Activated CD4-positive, alpha-beta T cell treated with anti-CD3 and anti-CD28 coated beads, Interleukin-2, Interleukin-4, amounts not matched to agents 100 ng/mL and 50 ng/mL, durations not matched to agents 16 hours and 8 hours (primary cell): ENCODE data around the gene B4GALT2.

Experiments used
- DNase-seq: peaks from one replicate; pipeline ENCODE4 v3.0.0-alpha.2; 2020; ENCODE audit warnings: low spot score

The B4GALT2 gene

DNA sequence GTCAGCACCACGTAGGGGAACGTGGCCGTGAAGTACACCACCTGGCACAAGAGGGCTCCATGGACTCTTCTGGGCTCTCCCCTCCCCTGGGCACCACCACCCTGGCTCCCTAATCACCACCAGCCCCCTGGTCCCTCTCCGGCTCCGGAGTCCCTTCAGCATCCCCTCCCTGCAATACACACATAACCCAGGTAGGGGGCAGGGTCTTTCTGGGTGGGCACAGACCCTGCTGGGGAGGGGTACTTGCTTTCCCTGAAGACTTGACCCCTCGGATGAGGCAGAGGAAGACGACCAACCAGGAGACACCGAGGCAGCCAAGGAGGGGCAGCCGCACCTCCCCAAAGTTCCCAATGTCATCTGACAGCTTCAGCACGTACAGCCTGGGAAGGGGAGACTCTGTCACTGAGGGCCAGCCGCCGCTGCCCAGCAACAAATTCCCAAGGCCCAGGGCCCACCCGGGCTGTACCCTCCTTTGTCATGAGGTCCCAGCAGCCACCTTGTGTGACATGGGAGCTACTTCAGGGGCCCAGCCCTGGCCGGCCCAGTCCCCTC lies 23.7 kb downstream of the B4GALT2 start:
- DNase-seq = no peak

DNA sequence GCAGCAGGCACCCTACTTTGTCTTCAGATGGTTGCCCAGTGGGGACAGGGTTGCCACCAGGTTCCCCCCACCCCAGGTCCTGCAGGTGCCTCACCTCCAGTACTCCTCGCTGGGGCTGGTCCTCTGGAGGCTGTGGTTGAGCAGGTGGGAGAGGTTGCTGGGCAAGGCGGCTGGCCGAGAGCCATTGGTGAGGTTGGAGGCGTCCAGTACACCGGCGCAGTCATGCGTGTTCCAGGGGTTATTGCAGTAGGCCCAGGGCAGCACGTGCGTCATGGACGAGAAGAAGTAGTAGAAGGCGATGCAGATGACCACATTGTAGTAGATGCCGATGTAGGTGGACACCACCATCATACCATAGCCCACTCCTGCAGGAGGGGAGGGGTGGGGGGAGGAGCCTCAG lies 29.2 kb downstream of the B4GALT2 start:
- DNase-seq = no peak

DNA sequence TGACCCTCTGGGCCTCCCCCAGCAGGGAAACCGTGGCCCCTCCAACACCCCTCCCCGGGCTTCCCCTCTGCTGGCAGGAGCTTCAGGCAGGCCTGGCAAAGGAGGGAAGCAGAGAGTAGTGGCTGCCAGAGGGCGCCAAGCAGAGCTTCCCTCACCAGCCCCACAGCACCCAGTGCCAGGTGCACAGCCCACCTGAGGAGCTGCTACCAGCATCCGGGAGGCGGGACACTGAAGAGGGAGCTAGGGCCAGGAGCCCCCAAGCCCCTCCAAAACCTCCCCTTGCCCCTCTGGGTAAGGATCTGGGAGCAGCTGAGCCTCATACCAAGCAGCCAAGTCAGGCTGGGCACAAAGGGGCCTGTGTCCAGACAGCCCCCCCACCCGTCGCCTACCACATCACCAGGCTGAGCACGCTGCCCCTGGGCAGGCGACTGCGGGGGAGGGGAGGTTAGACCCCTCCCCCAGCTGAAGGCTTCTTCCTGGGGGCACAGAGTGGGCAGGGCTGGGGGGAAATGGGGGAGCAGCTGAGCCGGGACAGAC lies 32.0 kb downstream of the B4GALT2 start:
- no peak for DNase-seq

DNA sequence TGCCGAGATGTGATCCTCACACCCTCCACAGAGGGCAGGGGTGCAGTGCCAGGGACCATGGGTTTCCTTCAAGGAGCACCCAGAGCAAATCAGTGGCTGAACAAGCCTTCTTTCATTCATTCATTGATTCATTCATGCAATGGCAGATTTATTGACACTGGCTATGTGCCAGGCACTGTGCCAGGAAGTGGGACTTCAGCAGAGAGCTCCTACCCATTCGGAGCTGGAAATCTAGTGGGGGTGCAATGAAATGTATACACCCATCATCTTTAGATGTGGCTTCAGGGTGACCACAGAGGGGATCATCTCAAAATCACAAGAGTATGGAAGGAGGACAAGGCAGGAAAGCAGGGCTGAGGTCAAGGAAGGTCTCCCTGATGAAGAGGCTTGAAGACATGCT lies 33.4 kb downstream of the B4GALT2 start:
- DNase-seq = no peak

GRCh38 chr1:44012941-44013609 lies 34.1 kb downstream of the B4GALT2 start:
- no peak for DNase-seq

DNA sequence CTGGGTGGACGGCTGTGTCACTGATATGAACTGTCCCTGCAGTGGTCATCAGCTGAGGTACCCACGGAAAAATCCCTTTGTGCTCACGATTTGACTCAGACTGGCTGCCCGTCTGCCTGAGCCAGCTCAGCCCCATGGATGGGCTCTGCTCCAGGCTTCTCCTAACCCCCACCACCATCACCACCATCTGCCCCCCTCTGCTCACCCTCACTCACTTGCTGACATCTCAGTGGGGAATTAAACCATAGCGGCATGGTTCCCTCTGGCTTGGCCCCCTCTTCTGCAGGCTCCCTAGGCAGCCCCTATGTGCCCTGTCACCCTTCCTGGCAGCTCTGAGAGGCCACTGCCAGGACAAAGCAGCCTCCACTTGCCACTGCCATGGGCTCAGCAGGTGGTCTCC lies 34.9 kb downstream of the B4GALT2 start:
- no peak for DNase-seq

GRCh38 chr1:44014365-44015104 lies 35.5 kb downstream of the B4GALT2 start:
- no peak for DNase-seq

GRCh38 chr1:44015206-44015605 lies 36.2 kb downstream of the B4GALT2 start:
- DNase-seq = no peak

DNA sequence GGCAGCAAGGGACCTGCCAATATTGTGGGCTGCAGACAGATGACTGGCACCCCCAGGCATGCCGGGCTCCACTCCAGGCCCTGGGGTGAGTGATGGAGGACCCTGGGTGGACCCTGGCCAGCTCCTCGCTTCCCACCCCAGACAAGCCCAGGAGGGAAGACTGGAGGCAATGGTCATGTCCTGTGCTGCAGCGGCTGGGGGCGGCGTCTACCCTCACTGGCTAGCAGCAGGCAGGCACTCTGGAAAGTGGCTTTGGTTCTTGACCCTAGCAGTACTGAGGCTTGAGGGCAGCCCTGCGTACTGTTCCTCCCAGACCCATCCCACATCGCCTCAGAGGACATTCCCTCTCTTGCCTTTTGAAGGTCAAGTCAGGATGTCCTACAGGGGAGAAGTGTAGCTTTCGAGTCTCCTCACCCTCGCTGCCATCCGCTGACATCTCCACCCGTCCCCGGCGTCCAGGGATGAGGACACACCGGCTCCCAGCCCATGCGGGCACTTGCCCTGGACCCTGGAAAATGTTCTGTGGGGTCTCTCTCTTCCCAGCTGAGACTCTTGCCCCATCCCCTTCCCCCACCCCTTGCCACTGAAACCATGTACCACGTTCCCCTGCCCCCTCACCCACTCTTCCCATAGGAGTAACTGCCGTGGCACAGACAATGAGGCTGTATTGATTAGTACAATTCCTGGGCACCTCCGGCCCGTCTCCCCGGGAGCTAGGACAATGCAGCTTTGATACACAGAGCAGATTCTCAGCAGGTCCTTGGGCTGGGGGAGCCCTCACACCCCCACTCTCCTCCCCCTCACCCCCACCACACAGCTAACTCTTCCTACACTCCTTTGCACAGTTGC lies 37.3 kb downstream of the B4GALT2 start:
- DNase-seq = no peak

- no peak for DNase-seq
These were observed 37.9 kb downstream of the B4GALT2 start for GRCh38 chr1:44016890-44017400.

DNA sequence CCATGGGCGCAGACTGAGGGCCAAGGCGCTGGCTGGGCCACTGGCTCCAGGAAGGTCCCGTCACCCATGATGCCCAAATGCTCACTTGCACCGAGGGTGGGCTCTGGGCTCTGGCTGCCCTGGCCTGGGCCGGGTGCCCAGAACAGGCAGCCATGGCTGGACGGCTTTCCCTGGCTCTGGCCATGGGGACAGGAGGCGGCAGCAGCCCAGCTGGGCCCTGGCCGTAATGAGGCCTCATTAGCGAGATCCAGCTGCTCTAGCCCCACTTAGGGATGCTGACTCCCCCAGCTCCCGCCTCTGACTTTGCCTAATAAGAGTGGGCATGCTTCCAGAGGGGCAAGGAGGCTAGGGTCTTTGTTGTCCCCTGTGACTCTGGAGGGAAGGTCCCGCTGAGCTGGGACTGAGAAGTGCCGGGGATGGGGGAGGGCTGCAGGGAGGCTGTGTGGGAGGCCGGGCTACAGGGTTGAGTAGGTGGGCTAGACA lies 40.5 kb downstream of the B4GALT2 start:
- no peak for DNase-seq

DNA sequence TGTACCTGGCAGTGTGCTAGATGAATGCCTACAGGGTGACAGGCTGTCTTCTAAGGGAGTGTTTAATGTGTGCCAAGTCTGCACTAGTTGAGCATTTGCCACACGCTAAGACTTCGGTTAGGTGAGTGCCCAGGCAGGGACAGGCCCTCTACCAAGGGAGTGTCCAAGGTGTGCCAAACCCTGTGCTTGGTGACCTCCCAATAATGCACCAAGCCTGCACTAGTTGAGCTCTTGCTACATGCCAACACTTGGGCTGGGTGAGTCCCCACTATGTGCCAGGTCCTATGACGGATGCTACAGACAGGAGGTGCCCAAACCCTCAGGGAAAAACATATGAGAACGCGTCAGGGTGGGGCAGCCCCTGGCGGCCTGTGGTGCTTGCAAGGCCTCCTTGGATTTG lies 41.5 kb downstream of the B4GALT2 start:
- no peak for DNase-seq

GRCh38 chr1:44021156-44021555 lies 42.1 kb downstream of the B4GALT2 start:
- DNase-seq = no peak

DNA sequence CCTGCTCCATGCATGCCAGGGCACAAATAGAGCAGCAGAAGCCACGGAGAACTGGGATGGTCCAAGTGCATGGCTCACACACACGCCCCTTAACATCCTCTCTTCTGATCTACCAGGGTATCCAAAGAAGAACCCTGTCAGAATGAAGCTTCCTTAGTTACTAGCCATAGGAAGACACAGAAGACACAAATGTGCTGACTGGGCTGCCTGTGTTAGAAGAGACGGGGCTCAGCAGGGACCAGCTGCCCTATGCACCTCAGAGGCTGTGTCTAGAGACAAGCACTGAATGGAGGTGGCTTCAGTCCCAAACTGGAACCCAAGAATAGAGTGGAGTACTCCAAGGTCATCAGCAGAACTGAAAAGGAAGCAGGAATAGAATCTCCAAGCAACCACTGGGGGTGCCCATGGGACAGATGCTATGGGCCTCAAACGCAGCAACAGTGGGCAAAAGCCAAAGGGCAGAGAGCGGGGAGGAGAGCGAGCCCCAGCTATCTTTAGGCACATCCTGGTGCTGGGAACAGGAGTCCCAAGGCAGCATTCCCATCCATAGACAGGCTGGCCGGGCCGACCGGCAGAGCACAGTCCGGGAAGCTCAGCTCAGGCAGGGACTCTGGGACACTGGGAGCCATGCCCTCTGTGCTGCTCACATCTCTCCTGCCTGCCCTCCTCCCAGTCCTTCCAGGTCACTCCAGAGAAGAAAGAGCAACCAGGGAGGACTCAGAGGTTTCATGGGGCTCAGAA lies 42.7 kb downstream of the B4GALT2 start:
- DNase-seq = no peak

- DNase-seq = no peak
These were observed 45.3 kb downstream of the B4GALT2 start for GRCh38 chr1:44024031-44024902.

DNA sequence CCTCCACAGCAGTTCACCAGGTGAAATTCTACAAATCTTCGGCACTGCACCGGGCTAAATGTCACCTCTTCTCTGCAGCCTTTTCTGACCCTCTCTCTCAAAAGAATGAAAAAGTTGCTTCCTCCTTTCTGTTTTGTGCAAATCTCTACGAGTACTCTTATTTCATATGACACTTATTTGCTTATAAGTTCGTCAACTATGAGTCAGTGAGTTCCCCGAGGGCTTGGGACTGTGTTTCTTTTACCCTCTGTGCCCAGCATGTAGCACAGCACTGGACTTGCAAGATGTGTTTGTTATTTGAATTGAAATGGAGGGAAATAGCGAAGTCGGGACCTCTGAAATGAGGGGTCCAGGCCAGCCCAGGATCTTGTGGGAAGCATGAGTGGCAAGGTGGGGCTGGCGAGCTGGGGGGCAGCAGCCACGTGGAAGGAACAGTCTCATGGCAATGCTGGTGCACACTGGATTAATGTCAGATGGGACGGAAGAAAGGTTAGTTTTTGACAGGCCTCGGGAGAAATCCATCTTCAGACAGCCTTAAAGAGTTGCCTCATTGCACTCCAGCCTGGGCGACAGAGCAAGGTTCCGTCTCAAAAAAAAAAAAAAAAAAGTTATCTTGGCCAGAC lies 46.0 kb downstream of the B4GALT2 start:
- DNase-seq = no peak

- no peak for DNase-seq
These were observed 46.8 kb downstream of the B4GALT2 start for GRCh38 chr1:44025816-44026215.

DNA sequence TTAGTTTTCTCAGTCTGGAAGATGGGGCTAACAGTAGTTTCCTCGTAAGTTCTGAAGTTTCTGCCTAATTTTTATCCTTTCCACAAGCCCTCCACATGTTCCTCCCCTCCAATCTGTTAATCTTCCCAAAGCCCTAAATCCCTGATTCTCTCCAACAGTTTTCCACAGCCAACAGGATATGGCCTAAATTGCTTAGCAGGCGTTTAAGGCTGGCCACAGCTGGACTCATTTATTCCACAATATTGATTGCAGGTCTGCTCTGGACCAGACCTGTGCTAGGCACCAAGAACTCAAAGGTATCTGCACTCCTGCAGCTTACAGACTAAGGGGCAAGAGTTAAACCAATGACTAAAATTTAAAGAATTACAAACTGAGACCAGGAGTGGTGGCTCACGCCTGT lies 48.3 kb downstream of the B4GALT2 start:
- DNase-seq = no peak

GRCh38 chr1:44029260-44029910 lies 50.4 kb downstream of the B4GALT2 start:
- DNase-seq = no peak
